HG03066 (cell line): ENCODE data around the gene TOMM70.
"Not testable (repeated sequence)": the region's sequence is repeated elsewhere in the genome, so short reads cannot be mapped to it uniquely, and the experiment has no call there.

Experiments
- ATAC-seq: cut with Tn5 transposase; IDR thresholded peaks from one replicate; pipeline ENCODE4 v1.9.1; 2021; ENCODE audit warnings: low read depth; ENCODE audit not compliant: unreplicated experiment

TOMM70 gene

GRCh38 chr3:100330651-100331050 is 70.2 kb downstream of the TOMM70 start:
- no peak for ATAC-seq

DNA sequence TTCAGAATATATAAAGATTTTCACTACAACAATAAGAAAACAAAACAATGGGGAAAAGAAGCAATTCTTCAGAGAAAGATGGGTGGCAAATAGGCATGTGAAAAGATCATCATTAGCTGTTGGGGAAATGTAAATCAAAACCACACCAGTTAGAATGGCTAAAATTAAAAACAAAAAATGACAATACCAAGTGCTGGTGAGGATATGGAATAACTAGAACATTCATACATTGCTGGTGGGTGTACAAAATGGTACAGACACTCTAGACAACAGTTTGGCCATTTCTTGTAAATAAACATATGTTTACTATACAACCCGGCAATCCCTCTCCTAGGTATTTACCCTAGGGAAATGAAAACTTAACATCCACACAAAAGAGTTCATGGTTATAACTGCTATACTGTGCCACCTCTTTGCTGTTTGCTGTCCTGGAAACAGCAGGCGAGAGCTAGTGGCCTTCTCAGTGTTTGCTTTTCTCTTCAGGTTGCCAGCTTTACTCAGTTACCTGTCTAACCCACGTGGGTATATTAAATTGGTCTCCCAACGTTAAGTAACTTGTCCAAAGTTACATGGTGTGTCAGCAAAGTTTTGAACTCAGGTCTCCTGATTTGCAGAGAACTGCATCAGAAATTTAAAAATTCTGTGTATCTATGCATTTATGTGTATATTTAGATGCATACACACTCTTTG is 70.9 kb downstream of the TOMM70 start:
- ATAC-seq = no peak

- ATAC-seq = not testable (repeated sequence)
Observed at GRCh38 chr3:100327377-100327776, 73.5 kb downstream of the TOMM70 start.

GRCh38 chr3:100325827-100326226 is 75.1 kb downstream of the TOMM70 start:
- ATAC-seq = no peak

DNA sequence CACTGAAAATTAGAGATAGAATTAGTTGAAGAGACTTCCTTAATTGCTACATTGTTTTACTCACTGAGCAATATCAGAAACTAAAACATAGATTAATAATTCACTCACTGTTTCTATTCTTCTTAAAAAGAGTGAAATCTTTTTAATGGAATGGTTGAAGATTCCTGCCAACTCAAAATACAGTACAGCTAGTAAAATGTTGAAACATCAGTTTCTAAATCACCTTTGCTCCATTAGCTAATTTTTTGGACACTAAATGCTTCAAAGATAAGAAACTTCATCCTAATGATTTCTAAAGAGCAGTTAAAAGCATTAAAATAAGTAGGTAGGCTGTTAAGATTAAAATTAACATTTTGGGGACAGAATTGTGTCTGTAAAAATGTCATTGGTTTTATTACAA is 76.8 kb downstream of the TOMM70 start:
- ATAC-seq = no peak

- ATAC-seq = no peak
Observed at GRCh38 chr3:100319951-100320350, 80.9 kb downstream of the TOMM70 start.

DNA sequence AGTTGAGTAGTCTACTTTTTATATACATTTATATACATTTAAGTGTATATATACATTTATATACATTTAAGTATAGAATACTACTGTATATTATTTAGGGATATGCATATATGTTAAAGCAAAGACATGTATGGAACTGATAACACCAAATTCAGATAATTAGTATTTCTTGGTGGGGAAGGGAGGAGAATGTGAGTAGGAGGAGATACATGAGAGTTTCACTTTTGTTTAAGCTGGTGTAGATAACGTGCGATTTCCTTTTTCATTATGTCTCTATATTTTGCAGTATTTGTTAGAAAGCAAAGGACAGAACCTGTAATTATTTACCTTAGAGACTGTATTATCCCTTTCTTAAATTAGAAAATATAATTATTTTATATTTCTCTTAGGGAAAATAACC is 83.0 kb downstream of the TOMM70 start:
- peak; percentile 74 for ATAC-seq

GRCh38 chr3:100316641-100317069 is 84.2 kb downstream of the TOMM70 start:
- ATAC-seq = peak; percentile 83
